Duodenal mucosa (tissue), 2 donors: ENCODE measurements around the gene PHYKPL.

Source experiments
- H3K27ac ChIP-seq: one replicate; pipeline ENCODE4 v1.7.0; 2013; ENCODE audit warnings: low read depth, low read length
- H3K27me3 ChIP-seq, 2 donors: one replicate each; pipeline ENCODE4 v1.7.0; 2013; ENCODE audit warnings: low read length in 2 of 2, control low read depth in 1 of 2; ENCODE audit not compliant: insufficient read depth in 2 of 2, control insufficient read depth in 1 of 2
- H3K36me3 ChIP-seq, 2 donors: one replicate each; pipeline ENCODE4 v1.7.0; 2013; ENCODE audit warnings: low read length in 2 of 2, control low read depth in 1 of 2; ENCODE audit not compliant: insufficient read depth in 2 of 2, control insufficient read depth in 1 of 2
- H3K4me1 ChIP-seq, 2 donors: one replicate each; pipeline ENCODE4 v1.7.0; 2013; ENCODE audit warnings: low read length in 2 of 2, control low read depth in 1 of 2; ENCODE audit not compliant: insufficient read depth in 2 of 2, control insufficient read depth in 1 of 2
- H3K4me3 ChIP-seq, 2 donors: one replicate each; pipeline ENCODE4 v1.7.0; 2013; ENCODE audit warnings: low read length in 2 of 2, low read depth in 1 of 2
- H3K9ac ChIP-seq, 2 donors: one replicate each; pipeline ENCODE4 v1.7.0; 2013; ENCODE audit warnings: low read length in 2 of 2, low read depth in 1 of 2
- H3K9me3 ChIP-seq, 2 donors: one replicate each; pipeline ENCODE4 v1.7.0; 2013; ENCODE audit warnings: low read length in 2 of 2, control low read depth in 1 of 2; ENCODE audit not compliant: control insufficient read depth in 1 of 2

PHYKPL gene

DNA sequence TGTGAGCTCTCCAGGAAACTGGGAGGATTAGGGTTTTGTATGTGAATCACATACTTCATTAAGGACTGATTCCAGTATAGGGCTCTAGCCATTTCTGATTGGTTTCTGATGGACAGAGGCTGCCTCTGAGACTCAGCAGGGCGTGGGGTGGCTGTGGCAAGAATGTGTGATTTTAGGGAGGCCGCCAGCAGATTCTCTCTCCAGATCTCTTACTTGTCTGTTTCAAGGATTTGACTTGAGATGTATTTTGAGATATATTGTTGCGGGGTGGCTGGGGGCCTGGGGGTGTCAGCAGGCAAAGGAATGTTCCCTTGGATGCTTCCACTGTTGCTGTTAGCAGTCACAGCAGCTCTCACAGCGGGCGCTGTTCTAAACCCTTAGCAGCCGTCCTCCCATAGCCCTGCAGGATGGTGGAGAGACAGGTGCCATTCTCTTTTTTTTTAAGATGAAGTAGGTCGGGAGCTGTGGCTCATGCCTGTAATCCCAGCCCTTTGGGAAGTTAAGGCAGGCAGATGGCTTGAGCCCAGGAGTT lies 36.3 kb downstream of the PHYKPL start:
- H3K4me3 ChIP-seq: no peak overlapping the region
- H3K4me1 ChIP-seq: no peaks in the 10 kb centered on the region
- H3K9ac ChIP-seq: no peak overlapping the region
- H3K27ac ChIP-seq: no peak overlapping the region
- H3K36me3 ChIP-seq: no peaks in the 10 kb centered on the region
- peaks cover 9 to 11% of the 10 kb centered on the region in 2 donors for H3K27me3 ChIP-seq
- H3K9me3 ChIP-seq: no peaks in the 10 kb centered on the region

DNA sequence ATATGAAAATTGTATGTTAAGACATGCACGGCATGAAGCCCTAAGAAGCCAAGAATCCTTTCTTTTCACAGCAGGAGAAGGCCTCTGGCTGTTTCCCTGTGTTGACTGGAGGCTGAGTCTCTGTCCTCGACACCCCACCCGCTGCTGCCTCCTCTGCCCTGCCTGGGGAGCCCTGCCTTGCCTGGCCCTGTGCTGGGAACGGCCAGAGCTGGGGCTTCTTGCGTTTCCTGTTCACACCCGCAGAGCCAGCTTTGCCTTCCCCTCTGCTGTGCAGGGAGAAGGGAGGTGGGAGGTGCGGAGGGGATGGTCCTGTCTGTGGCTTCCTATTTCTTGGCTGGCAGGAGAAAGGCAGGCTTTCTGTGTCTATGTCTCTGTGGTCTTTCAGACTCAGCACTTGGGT lies 38.6 kb downstream of the PHYKPL start:
- Histone ChIP-seq H3K27me3 (peaks cover 9 to 11% of the 10 kb centered on the region in 2 donors), H3K27ac (no peak overlapping the region), H3K9ac (no peak overlapping the region), H3K36me3 (no peaks in the 10 kb centered on the region), H3K4me3 (no peak overlapping the region), H3K9me3 (no peaks in the 10 kb centered on the region), H3K4me1 (no peaks in the 10 kb centered on the region)

DNA sequence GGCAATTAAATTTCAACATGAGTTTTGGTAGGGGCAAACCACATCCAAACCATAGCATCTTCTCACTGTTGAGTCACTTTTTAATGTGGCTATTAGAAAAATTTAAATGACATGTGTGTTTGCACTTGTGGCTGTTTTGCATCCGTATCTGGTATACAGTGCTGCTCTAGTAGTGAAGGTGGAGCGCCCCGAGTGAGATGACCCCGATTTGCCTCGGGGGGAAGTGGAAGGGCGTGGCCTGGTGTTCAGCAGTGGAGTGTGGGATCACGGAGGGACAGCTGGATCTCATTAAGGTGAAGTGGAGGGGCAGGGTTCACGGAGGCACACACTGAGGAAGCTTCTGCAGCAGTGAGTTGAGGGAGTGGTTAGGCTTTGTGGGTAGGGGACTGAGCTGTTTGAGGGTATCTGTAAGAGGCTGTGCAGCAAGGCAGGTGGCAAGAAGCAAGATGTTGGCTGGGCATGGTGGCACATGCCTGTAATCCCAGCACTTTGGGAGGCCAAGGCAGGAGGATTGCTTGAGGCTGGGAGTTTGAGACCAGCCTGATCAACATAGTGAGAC lies 39.3 kb downstream of the PHYKPL start:
- Histone ChIP-seq H3K4me1 (no peaks in the 10 kb centered on the region), H3K27ac (no peak overlapping the region), H3K9ac (no peak overlapping the region), H3K36me3 (no peaks in the 10 kb centered on the region), H3K9me3 (no peaks in the 10 kb centered on the region), H3K4me3 (no peak overlapping the region), H3K27me3 (peaks cover 9 to 11% of the 10 kb centered on the region in 2 donors)

DNA sequence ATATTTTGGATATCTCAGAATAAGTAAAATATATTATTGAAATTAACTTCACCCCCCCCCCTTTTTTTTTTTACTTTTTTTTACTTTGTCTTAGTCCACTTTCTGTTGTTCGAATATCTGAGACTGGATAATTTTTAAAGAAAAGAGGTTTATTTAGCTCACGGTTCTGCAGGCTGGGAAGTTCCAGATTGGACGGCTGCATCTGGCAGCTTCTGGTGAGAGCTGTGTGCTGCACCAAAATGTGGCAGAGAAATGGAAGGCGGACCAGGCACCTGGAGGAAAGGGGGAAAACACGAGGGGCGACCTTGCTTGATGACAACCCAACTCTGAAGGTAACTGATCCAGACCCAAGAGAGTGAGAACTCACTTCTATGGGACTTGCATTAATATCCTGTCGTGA lies 39.8 kb downstream of the PHYKPL start:
- Histone ChIP-seq H3K36me3 (no peaks in the 10 kb centered on the region), H3K9me3 (no peaks in the 10 kb centered on the region), H3K27me3 (peaks cover 9 to 11% of the 10 kb centered on the region in 2 donors), H3K9ac (no peak overlapping the region), H3K4me1 (no peaks in the 10 kb centered on the region), H3K27ac (no peak overlapping the region), H3K4me3 (no peak overlapping the region)

DNA sequence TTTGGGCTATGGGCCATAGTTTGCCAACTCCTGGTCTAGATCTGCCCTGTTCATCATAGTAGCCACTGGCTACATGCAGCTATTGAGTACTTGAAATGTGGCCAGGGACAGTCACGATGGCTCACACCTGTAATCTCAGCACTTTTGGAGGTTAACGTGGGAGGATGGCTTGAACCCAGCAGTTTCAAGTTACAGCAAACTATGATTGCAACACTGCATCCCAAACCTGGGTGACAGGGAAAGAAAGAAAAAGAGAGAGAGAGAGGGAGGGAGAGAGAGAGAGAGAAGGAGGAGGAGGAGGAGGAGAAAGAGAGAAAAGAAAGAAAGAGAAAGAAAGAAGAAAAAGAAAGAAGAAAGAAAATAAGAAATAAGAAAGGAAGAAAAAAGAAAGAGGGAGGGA lies 40.4 kb downstream of the PHYKPL start:
- Histone ChIP-seq H3K27ac (no peak overlapping the region), H3K9me3 (no peaks in the 10 kb centered on the region), H3K9ac (no peak overlapping the region), H3K4me1 (no peaks in the 10 kb centered on the region), H3K4me3 (no peak overlapping the region), H3K27me3 (peaks cover 9 to 11% of the 10 kb centered on the region in 2 donors), H3K36me3 (no peaks in the 10 kb centered on the region)

DNA sequence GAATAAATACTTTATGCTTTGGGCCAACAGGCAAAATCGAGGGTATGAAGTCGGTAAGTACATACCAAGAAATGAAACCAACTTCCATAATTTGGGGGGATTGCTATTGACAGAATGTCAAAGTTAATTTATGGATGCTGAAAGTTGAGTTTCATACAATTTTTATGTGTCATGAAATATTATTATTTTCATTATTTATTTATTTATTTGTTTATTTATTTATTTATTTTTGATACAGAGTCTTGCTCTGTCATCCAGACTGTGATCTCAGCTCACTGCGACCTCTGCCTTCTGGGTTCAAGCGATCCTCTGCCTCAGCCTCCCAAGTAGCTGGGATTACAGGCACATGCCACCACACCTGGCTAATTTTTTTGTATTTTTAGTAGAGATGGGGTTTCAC lies 40.9 kb downstream of the PHYKPL start:
- Histone ChIP-seq H3K27ac (no peak overlapping the region), H3K9me3 (no peaks in the 10 kb centered on the region), H3K4me3 (no peak overlapping the region), H3K27me3 (peaks cover 9 to 11% of the 10 kb centered on the region in 2 donors), H3K4me1 (no peaks in the 10 kb centered on the region), H3K9ac (no peak overlapping the region), H3K36me3 (no peaks in the 10 kb centered on the region)

DNA sequence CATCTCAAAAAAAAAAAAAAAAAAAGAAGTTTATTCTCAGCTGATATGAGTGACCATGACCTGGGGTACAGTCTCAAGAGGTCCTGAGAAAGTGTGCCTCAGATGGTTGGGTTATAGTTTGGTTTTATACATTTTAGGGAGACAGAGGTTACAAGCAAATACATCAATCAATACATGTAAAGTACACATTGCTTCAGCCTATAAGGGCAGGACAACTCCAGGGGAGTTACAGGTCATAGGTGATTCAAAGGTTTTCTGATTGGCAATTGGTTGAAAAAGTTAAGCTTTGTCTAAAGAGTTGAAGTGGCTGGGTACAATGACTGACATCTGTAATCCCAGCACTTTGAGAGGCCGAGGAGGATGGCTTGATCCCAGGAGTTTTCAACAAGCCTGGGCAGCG lies 43.2 kb downstream of the PHYKPL start:
- Histone ChIP-seq H3K27me3 (peaks cover 4 to 6% of the 10 kb centered on the region in 2 donors), H3K36me3 (no peaks in the 10 kb centered on the region), H3K4me3 (no peak overlapping the region), H3K9me3 (no peaks in the 10 kb centered on the region), H3K27ac (no peak overlapping the region), H3K4me1 (no peaks in the 10 kb centered on the region), H3K9ac (no peak overlapping the region)

DNA sequence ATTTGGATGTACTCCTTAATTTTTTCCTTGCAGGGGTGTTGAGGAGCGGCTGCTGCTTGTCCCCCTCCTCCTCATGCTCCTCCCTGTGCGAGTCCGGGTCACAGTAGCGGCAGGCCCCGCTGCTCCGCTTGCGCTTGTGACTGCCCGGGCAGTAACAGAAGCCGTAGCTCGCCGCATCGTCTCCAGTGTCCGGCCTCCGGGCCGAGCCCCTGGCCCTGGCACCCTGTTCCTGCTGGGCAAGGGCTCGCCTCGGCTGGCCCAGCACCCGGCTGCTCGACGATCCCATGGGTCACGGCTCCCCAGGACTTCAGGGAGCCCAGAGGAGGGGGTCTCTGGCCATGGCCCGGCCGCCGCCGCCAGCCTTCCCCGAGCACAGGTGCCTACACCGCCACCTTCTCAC lies 45.6 kb downstream of the PHYKPL start, which contains the start of gene GMCL2:
GMCL2 (minus strand) TSS at position 358 of the 400 bp plus-strand sequence; CDS start at position 286, 72 bp downstream.
- no peak within 1 kb of the TSS for H3K27ac ChIP-seq
- H3K27me3 ChIP-seq: no peaks in the 10 kb centered on the region
- H3K36me3 ChIP-seq: no peaks in the 10 kb centered on the region
- no peak within 1 kb of the TSS for H3K9ac ChIP-seq
- no peaks in the 10 kb centered on the region for H3K4me1 ChIP-seq
- no peaks in the 10 kb centered on the region for H3K9me3 ChIP-seq
- no peak within 1 kb of the TSS for H3K4me3 ChIP-seq

DNA sequence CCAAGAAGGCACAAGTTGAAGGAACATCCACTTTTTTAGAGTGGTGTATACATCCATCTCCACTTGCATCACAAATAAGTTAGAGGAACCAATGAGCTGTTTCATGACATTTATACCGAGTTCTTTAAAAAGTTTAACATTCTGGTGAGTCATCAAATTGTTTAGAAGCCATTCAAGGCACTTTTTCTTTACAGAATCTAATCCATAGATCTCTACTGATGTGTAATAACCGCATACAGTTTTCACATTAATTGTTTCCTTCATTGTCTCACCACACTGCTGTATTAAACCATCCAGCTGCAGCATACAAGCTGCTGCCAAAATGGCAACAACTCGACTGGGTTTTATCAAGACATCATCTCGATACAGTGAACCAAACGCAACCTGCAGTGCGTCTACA lies 46.2 kb downstream of the PHYKPL start:
- no peak overlapping the region for H3K27ac ChIP-seq
- H3K4me3 ChIP-seq: no peak overlapping the region
- no peaks in the 10 kb centered on the region for H3K27me3 ChIP-seq
- H3K9ac ChIP-seq: no peak overlapping the region
- H3K4me1 ChIP-seq: no peaks in the 10 kb centered on the region
- no peaks in the 10 kb centered on the region for H3K36me3 ChIP-seq
- no peaks in the 10 kb centered on the region for H3K9me3 ChIP-seq

DNA sequence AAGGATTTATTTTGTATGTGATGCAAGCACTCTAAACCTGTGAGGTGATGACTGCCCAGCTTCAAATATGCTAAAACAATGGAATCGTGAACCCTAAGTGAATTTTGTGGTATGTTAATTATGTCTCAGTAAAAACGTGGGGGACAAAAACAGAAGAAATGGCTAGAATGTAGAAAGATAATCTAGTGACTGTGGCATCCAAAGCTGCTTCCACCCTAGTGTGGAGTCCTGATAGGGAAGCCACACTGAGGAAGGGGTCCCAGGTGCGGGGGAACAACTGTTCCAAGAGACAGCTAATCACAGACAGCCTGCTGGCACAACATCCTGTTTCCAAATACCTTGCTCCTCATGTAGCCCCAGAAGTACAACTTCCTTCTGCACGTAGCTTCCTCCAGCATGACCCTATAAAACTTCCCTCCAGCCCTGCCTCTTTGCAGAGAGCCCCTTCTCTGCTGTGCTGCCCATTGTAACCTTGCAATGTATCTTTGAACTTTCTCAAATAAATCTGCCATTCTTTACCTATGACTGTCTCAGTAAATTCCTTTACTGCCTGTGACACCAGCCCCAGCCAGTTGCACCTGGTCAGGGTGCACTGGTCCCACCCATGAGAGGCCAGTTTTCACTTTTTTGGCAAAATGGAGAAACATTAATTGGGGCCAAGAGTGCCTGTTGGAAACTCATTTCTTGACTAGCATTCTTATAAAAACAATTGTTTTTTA lies 50.3 kb downstream of the PHYKPL start:
- Histone ChIP-seq H3K27ac (no peak overlapping the region), H3K4me3 (no peak overlapping the region), H3K9ac (no peak overlapping the region), H3K9me3 (no peaks in the 10 kb centered on the region), H3K27me3 (no peaks in the 10 kb centered on the region), H3K36me3 (no peaks in the 10 kb centered on the region), H3K4me1 (no peaks in the 10 kb centered on the region)
